IPS DF 4.7 (cell line): Measurements from ENCODE around the gene ARNT2.
A peak's percentile ranks its signal among the peaks of the same experiment; 100 is the strongest.

Experiments
- DNase-seq: peaks from one replicate; pipeline ENCODE4 v3.0.0-alpha.2; 2013; ENCODE audit warnings: low spot score; ENCODE audit errors: extremely low read depth

ARNT2 gene

GRCh38 chr15:80550219-80550907 lies 146.2 kb downstream of the ARNT2 start:
- no peak for DNase-seq

GRCh38 chr15:80550908-80551260 lies 146.7 kb downstream of the ARNT2 start:
- no peak for DNase-seq

- DNase-seq: no peak
Observed at GRCh38 chr15:80551348-80551747, 147.2 kb downstream of the ARNT2 start.

GRCh38 chr15:80554560-80554959 lies 150.4 kb downstream of the ARNT2 start:
- no peak for DNase-seq

- DNase-seq: no peak
Observed at GRCh38 chr15:80556694-80557367, 152.6 kb downstream of the ARNT2 start.

- DNase-seq: no peak
Observed at GRCh38 chr15:80557441-80558234, 153.5 kb downstream of the ARNT2 start.

- no peak for DNase-seq
Observed at GRCh38 chr15:80558631-80559319, 154.6 kb downstream of the ARNT2 start.

GRCh38 chr15:80559320-80559693 lies 155.1 kb downstream of the ARNT2 start:
- DNase-seq: no peak

- no peak for DNase-seq
Observed at GRCh38 chr15:80559761-80560160, 155.6 kb downstream of the ARNT2 start.

GRCh38 chr15:80560601-80561400 lies 156.6 kb downstream of the ARNT2 start:
- no peak for DNase-seq

GRCh38 chr15:80561500-80561899 lies 157.3 kb downstream of the ARNT2 start:
- no peak for DNase-seq

GRCh38 chr15:80562033-80562432 lies 157.9 kb downstream of the ARNT2 start:
- no peak for DNase-seq

- DNase-seq: no peak
Observed at GRCh38 chr15:80562846-80563245, 158.7 kb downstream of the ARNT2 start.

GRCh38 chr15:80563372-80563997 lies 159.3 kb downstream of the ARNT2 start:
- no peak for DNase-seq

GRCh38 chr15:80564056-80564455 lies 159.9 kb downstream of the ARNT2 start:
- no peak for DNase-seq

GRCh38 chr15:80565398-80565797 lies 161.2 kb downstream of the ARNT2 start:
- no peak for DNase-seq

GRCh38 chr15:80565988-80566387 lies 161.8 kb downstream of the ARNT2 start:
- no peak for DNase-seq

GRCh38 chr15:80567721-80568157 lies 163.6 kb downstream of the ARNT2 start:
- DNase-seq: peak; percentile 64

- no peak for DNase-seq
Observed at GRCh38 chr15:80568298-80568697, 164.1 kb downstream of the ARNT2 start.

GRCh38 chr15:80568876-80569605 lies 164.9 kb downstream of the ARNT2 start:
- no peak for DNase-seq
